Measurements from ENCODE around the gene DRG2.

GRCh38 chr17:18087610-18088491 lies at the start of gene DRG2:
- TF ChIP-seq CTCF (IDR thresholded peaks at IDR 0.05; ENCODE audit: insufficient read depth, low read length, poor library complexity, severe bottlenecking) (no peak), EZH2phosphoT487 (conservative IDR thresholded peaks at IDR 0.05; ENCODE audit: low read length) (no peak)

All from SU-DHL-6 (cell line).